Erythroblast (primary cell): ENCODE measurements around the gene RBM19.

ENCODE experiments used
- GATA1 ChIP-seq: IDR thresholded peaks from 2 replicates; pipeline ENCODE4 v1.6.1; 2011; ENCODE audit warnings: low read depth, mild to moderate bottlenecking, control low read depth, low read length, moderate library complexity
- POLR2A ChIP-seq: IDR thresholded peaks from 2 replicates; pipeline ENCODE4 v1.6.1; 2011; ENCODE audit warnings: mild to moderate bottlenecking, low read length

DNA sequence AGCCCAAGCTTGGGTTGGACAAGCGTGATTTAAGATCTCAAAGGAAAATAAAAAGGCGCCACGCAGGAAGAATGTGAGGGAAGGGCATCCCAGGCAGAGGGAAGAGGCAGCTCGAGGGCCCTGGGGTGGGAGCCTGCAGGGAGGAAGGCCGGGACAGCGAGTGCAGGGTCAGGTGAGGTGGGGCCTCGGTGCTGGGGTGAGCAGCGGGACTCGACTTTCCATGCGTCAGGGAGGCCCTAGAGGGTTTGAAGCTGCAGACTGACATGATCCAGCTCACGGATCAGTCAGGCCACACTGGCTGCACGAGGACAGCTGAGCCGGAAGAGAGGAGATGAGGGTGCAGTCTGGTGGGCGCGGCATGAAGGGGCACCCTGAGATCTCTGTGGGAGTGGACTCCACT is 145.8 kb downstream of the RBM19 start:
- TF ChIP-seq POLR2A: no peak
- no peak for TF ChIP-seq GATA1
